ENCODE results near the gene SAXO1.

SAXO1 gene

GRCh38 chr9:18905028-18905882 lies 127.8 kb downstream of the SAXO1 start:
- Histone ChIP-seq H3K36me3 (no peaks in the 10 kb centered on the region), H3K27me3 (no peaks in the 10 kb centered on the region), H3K4me2 (peak overlapping the region in 7 of 11 experiments; percentile 41 to 79 (median 72); a peak in 10 of 22 replicates), H3K9me3 (replicated peaks in 1 of 11) (peaks cover 12 to 29% (median 23%) of the 10 kb centered on the region in 11 experiments; a peak in 21 of 22 replicates), H3K27ac (peak overlapping the region in 3 of 11 experiments; percentile 10 to 61 (median 45); a peak in 3 of 22 replicates), H3K4me3 (no peak overlapping the region), H3K9ac (no peak overlapping the region), H4K20me1 (no peaks in the 10 kb centered on the region; a peak in 1 of 22 replicates), H3K4me1 (peaks cover 39 to 50% (median 47%) of the 10 kb centered on the region in 10 experiments)
- TF ChIP-seq Cebpa-rat (IDR thresholded peaks at IDR 0.05): no peak

GRCh38 chr9:18903450-18903849 lies 129.6 kb downstream of the SAXO1 start:
- Histone ChIP-seq H4K20me1 (no peaks in the 10 kb centered on the region; a peak in 1 of 22 replicates), H3K9me3 (replicated peaks in 1 of 11) (peaks cover 12 to 40% (median 23%) of the 10 kb centered on the region in 11 experiments; a peak in 21 of 22 replicates), H3K27ac (no peak overlapping the region), H3K36me3 (no peaks in the 10 kb centered on the region), H3K4me1 (peaks cover 22 to 32% (median 29%) of the 10 kb centered on the region in 10 experiments), H3K27me3 (no peaks in the 10 kb centered on the region), H3K4me2 (no peak overlapping the region), H3K4me3 (no peak overlapping the region), H3K9ac (no peak overlapping the region)
- TF ChIP-seq Cebpa-rat (IDR thresholded peaks at IDR 0.05): no peak

DNA sequence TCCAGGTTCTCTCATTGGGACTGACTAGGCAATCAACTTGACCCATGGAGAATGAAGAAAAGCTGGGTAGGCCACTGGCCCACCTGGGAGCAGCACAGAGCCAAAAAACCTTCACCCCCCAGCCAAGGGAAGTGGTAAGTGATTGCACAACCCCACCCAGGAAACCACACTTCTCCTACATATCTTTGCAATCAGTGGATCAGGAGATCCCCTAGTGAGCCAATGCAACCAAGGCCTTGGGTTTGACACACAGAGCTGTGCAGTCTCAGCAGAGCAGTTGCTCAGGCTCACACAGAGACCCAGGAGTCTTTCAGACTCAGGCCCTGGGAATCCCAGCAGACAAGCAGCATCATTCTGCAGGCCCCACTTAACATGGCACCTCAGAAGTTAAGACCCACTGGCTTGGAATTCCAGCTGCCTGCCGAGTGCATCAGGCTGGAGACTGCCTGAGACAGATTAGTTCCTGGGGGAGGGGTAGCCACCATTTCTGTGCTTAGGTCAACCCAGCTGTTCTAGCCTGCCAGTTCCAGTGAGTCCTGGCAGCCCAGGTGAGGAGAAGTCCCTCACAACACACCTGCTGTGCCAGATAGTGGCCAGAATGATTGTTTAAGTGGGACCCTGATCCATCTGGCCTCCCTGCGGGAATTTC lies 136.4 kb downstream of the SAXO1 start:
- H3K9me3 ChIP-seq (replicated peaks in 1 of 11): peaks cover 31 to 68% (median 39%) of the 10 kb centered on the region in 11 experiments
- no peaks in the 10 kb centered on the region for H3K36me3 ChIP-seq
- peak overlapping the region in 10 of 11 experiments; percentile 19 to 75 (median 62); a peak in 16 of 22 replicates for H3K27ac ChIP-seq
- H3K9ac ChIP-seq: peak overlapping the region in 5 of 11 experiments; percentile 7 to 58 (median 39); a peak in 5 of 22 replicates
- peak in 9 of 11 experiments; percentile 36 to 86 (median 74); a peak in 15 of 22 replicates for TF ChIP-seq Cebpa-rat (IDR thresholded peaks at IDR 0.05)
- H3K4me1 ChIP-seq: peaks cover 0 to 13% (median 11%) of the 10 kb centered on the region in 10 experiments; a peak in 16 of 20 replicates
- H4K20me1 ChIP-seq: no peaks in the 10 kb centered on the region
- H3K4me3 ChIP-seq: peak overlapping the region in 2 of 10 experiments; percentile 21 to 33; a peak in 2 of 20 replicates
- H3K4me2 ChIP-seq: peak overlapping the region; percentile 10 to 64 (median 49); a peak in 18 of 22 replicates
- no peaks in the 10 kb centered on the region for H3K27me3 ChIP-seq

- H3K27ac ChIP-seq: peak overlapping the region in 7 of 11 experiments; percentile 23 to 75 (median 66); a peak in 10 of 22 replicates
- H3K4me1 ChIP-seq: peaks cover 0 to 13% (median 11%) of the 10 kb centered on the region in 10 experiments; a peak in 16 of 20 replicates
- H3K4me3 ChIP-seq: 0 out of 20 replicates have a peak overlapping the region, but pooled peaks of 1 of the 10 experiments have one; percentile 21
- no peak overlapping the region for H3K9ac ChIP-seq
- H3K9me3 ChIP-seq (replicated peaks in 1 of 11): peaks cover 26 to 61% (median 35%) of the 10 kb centered on the region in 11 experiments
- peak overlapping the region in 4 of 11 experiments; percentile 31 to 57 (median 40); a peak in 4 of 22 replicates for H3K4me2 ChIP-seq
- no peak for TF ChIP-seq Cebpa-rat (IDR thresholded peaks at IDR 0.05)
- no peaks in the 10 kb centered on the region for H4K20me1 ChIP-seq
- H3K36me3 ChIP-seq: no peaks in the 10 kb centered on the region
- H3K27me3 ChIP-seq: no peaks in the 10 kb centered on the region
These were observed 137.0 kb downstream of the SAXO1 start for GRCh38 chr9:18896004-18896403.

GRCh38 chr9:18893491-18893890 lies 139.5 kb downstream of the SAXO1 start:
- Histone ChIP-seq H3K36me3 (no peaks in the 10 kb centered on the region), H3K9ac (no peak overlapping the region), H3K4me3 (no peak overlapping the region), H3K27ac (no peak overlapping the region), H3K4me2 (no peak overlapping the region), H3K27me3 (no peaks in the 10 kb centered on the region), H3K4me1 (peaks cover 0 to 20% (median 11%) of the 10 kb centered on the region in 10 experiments; a peak in 16 of 20 replicates), H4K20me1 (no peaks in the 10 kb centered on the region), H3K9me3 (replicated peaks in 1 of 11) (peaks cover 26 to 46% (median 33%) of the 10 kb centered on the region in 11 experiments)
- TF ChIP-seq Cebpa-rat (IDR thresholded peaks at IDR 0.05): no peak

DNA sequence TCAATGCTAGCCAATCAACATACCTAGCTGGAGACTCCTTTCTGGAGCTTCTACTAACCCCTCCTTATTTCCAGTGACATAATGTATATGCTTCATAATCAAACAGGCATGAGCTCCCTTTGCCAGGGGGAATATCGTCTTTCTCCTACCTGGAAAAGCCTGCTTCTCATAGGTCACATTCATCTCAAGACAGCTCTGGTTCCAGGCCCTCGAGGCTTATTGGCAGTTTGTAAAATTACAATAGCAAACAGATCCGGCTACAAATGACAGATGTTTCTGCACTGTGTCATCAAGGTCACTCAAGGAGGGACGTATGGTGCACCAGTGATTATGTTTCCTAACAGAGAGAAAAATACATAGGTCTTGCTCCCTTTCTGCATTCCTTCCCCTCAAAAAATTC lies 140.0 kb downstream of the SAXO1 start:
- Histone ChIP-seq H3K9me3 (replicated peaks in 1 of 11) (peaks cover 26 to 46% (median 33%) of the 10 kb centered on the region in 11 experiments), H3K4me1 (peaks cover 0 to 20% (median 11%) of the 10 kb centered on the region in 10 experiments; a peak in 16 of 20 replicates), H3K27me3 (no peaks in the 10 kb centered on the region), H3K9ac (no peak overlapping the region), H4K20me1 (no peaks in the 10 kb centered on the region), H3K4me2 (no peak overlapping the region), H3K4me3 (no peak overlapping the region), H3K27ac (no peak overlapping the region), H3K36me3 (no peaks in the 10 kb centered on the region)
- no peak for TF ChIP-seq Cebpa-rat (IDR thresholded peaks at IDR 0.05)

GRCh38 chr9:18891946-18892670 lies 140.9 kb downstream of the SAXO1 start:
- Histone ChIP-seq H3K36me3 (no peaks in the 10 kb centered on the region), H3K9me3 (replicated peaks in 1 of 11) (peaks cover 20 to 39% (median 26%) of the 10 kb centered on the region in 11 experiments), H3K4me2 (no peak overlapping the region), H3K27ac (no peak overlapping the region), H3K4me1 (peaks cover 0 to 16% (median 8%) of the 10 kb centered on the region in 10 experiments; a peak in 16 of 20 replicates), H3K27me3 (no peaks in the 10 kb centered on the region), H3K9ac (no peak overlapping the region), H3K4me3 (no peak overlapping the region), H4K20me1 (no peaks in the 10 kb centered on the region)
- no peak for TF ChIP-seq Cebpa-rat (IDR thresholded peaks at IDR 0.05)

DNA sequence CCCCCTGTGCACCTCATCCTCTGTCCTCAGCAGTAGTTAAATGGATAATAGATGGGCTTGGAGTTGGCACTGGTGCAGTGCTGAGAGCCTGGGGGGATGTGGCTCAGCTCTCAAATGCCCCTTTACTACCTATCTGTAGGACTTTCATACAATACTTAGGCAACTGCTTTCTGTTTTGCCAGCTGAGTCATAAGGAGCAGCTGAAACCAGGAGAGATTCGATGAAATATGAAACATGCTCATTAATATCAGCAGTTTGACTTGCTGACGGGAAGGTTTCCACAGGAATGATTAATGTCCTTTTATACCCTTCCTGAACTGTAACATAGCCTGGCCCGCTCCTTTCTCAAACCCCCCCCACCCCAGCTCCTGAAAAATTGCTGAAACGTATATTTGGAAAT lies 142.6 kb downstream of the SAXO1 start:
- Histone ChIP-seq H4K20me1 (no peaks in the 10 kb centered on the region), H3K9ac (no peak overlapping the region), H3K9me3 (replicated peaks in 1 of 11) (peaks cover 3 to 22% (median 9%) of the 10 kb centered on the region in 11 experiments), H3K4me3 (no peak overlapping the region), H3K4me1 (0 out of 20 replicates have a peak, but pooled peaks cover 0 to 7% (median 0%) of the 10 kb centered on the region in 10 experiments), H3K27me3 (no peaks in the 10 kb centered on the region), H3K36me3 (no peaks in the 10 kb centered on the region), H3K27ac (no peak overlapping the region), H3K4me2 (0 out of 22 replicates have a peak overlapping the region, but pooled peaks of 1 of the 11 experiments have one; percentile 7)
- no peak for TF ChIP-seq Cebpa-rat (IDR thresholded peaks at IDR 0.05)

Data from BLaER1 treated with 17β-estradiol and CSF1 and Interleukin-3, amounts not matched to agents 10 nM and 100 nM (cell line).